ENCODE results near the gene EML6.
"Not testable (repeated sequence)": the region's sequence is repeated elsewhere in the genome, so short reads cannot be mapped to it uniquely, and the experiment has no call there.

Gene EML6

GRCh38 chr2:54723131-54723995 lies at the start of gene EML6:
Gene EML6 (plus strand): TSS chr2:54723662. CDS start chr2:54725062, 1,400 bp downstream.
- DNase-seq: peak; percentile 100

GRCh38 chr2:54675281-54675680 lies 48.2 kb upstream of the EML6 start:
- DNase-seq: no peak

GRCh38 chr2:54675738-54676137 lies 47.7 kb upstream of the EML6 start:
- DNase-seq: no peak

- DNase-seq: no peak
These were observed 46.8 kb upstream of the EML6 start for GRCh38 chr2:54676656-54677055.

- DNase-seq: no peak
These were observed 45.8 kb upstream of the EML6 start for GRCh38 chr2:54677476-54678265.

GRCh38 chr2:54678719-54679118 lies 44.7 kb upstream of the EML6 start:
- no peak for DNase-seq

GRCh38 chr2:54680397-54681041 lies 42.9 kb upstream of the EML6 start:
- DNase-seq: peak; percentile 91

GRCh38 chr2:54681416-54681815 lies 42.0 kb upstream of the EML6 start:
- DNase-seq: no peak

- DNase-seq: no peak
These were observed 39.9 kb upstream of the EML6 start for GRCh38 chr2:54683596-54683995.

GRCh38 chr2:54685263-54685775 lies 38.1 kb upstream of the EML6 start:
- no peak for DNase-seq

GRCh38 chr2:54687595-54688152 lies 35.8 kb upstream of the EML6 start:
- peak; percentile 46 for DNase-seq

GRCh38 chr2:54691445-54692135 lies 31.9 kb upstream of the EML6 start:
- DNase-seq: no peak

- no peak for DNase-seq
These were observed 30.9 kb upstream of the EML6 start for GRCh38 chr2:54692556-54692955.

GRCh38 chr2:54695378-54695777 lies 28.1 kb upstream of the EML6 start:
- no peak for DNase-seq

GRCh38 chr2:54697934-54698333 lies 25.5 kb upstream of the EML6 start:
- DNase-seq: no peak

- not testable (repeated sequence) for DNase-seq
These were observed 24.5 kb upstream of the EML6 start for GRCh38 chr2:54698926-54699325.

- DNase-seq: no peak
These were observed 23.8 kb upstream of the EML6 start for GRCh38 chr2:54699665-54700064.

- no peak for DNase-seq
These were observed 22.4 kb upstream of the EML6 start for GRCh38 chr2:54701029-54701428.

GRCh38 chr2:54704238-54704637 lies 19.2 kb upstream of the EML6 start:
- no peak for DNase-seq

GRCh38 chr2:54704688-54705605 lies 18.5 kb upstream of the EML6 start:
- DNase-seq: peak; percentile 61

- no peak for DNase-seq
These were observed 16.8 kb upstream of the EML6 start for GRCh38 chr2:54706622-54707021.
